ENCODE results near the gene ASCC2.
A peak's percentile ranks its signal among the peaks of the same experiment; 100 is the strongest.
"Not testable (repeated sequence)": the region's sequence is repeated elsewhere in the genome, so short reads cannot be mapped to it uniquely, and the experiment has no call there.

The ASCC2 gene

GRCh38 chr22:29837741-29838598 lies at the start of gene ASCC2:
Gene ASCC2, minus strand, starts transcription at chr22:29838274. Its CDS starts 5,949 bp downstream, at chr22:29832325.
- peak; percentile 95 for DNase-seq

GRCh38 chr22:29887358-29887757 lies 49.3 kb upstream of the ASCC2 start:
- no peak for DNase-seq

GRCh38 chr22:29886596-29886995 lies 48.5 kb upstream of the ASCC2 start:
- peak; percentile 79 for DNase-seq

- DNase-seq = no peak
Observed at GRCh38 chr22:29885610-29886009, 47.5 kb upstream of the ASCC2 start.

- no peak for DNase-seq
Observed at GRCh38 chr22:29883775-29884097, 45.7 kb upstream of the ASCC2 start.

GRCh38 chr22:29883045-29883774 lies 45.1 kb upstream of the ASCC2 start, which contains the start of gene MTMR3:
Gene MTMR3, plus strand, starts transcription at chr22:29883174. Its CDS starts 87,886 bp downstream, at chr22:29971060.
- peak; percentile 57 for DNase-seq

GRCh38 chr22:29882716-29883044 lies 44.6 kb upstream of the ASCC2 start:
- DNase-seq = no peak

- no peak for DNase-seq
Observed at GRCh38 chr22:29879753-29880152, 41.7 kb upstream of the ASCC2 start.

GRCh38 chr22:29877620-29878019 lies 39.5 kb upstream of the ASCC2 start:
- no peak for DNase-seq

- no peak for DNase-seq
Observed at GRCh38 chr22:29873943-29874342, 35.9 kb upstream of the ASCC2 start.

GRCh38 chr22:29872989-29873388 lies 34.9 kb upstream of the ASCC2 start:
- no peak for DNase-seq

GRCh38 chr22:29872144-29872893 lies 34.2 kb upstream of the ASCC2 start:
- DNase-seq = no peak

GRCh38 chr22:29871684-29872083 lies 33.6 kb upstream of the ASCC2 start:
- no peak for DNase-seq

- DNase-seq = no peak
Observed at GRCh38 chr22:29870574-29870973, 32.5 kb upstream of the ASCC2 start.

- DNase-seq = no peak
Observed at GRCh38 chr22:29867851-29868250, 29.8 kb upstream of the ASCC2 start.

GRCh38 chr22:29867260-29867659 lies 29.2 kb upstream of the ASCC2 start:
- no peak for DNase-seq

GRCh38 chr22:29865572-29865971 lies 27.5 kb upstream of the ASCC2 start:
- DNase-seq = not testable (repeated sequence)

- DNase-seq = no peak
Observed at GRCh38 chr22:29861672-29862297, 23.7 kb upstream of the ASCC2 start.

- peak; percentile 28 for DNase-seq
Observed at GRCh38 chr22:29860006-29860766, 22.1 kb upstream of the ASCC2 start.

- not testable (repeated sequence) for DNase-seq
Observed at GRCh38 chr22:29859030-29859429, 21.0 kb upstream of the ASCC2 start.

- no peak for DNase-seq
Observed at GRCh38 chr22:29856496-29856895, 18.4 kb upstream of the ASCC2 start.

- no peak for DNase-seq
Observed at GRCh38 chr22:29855611-29856181, 17.6 kb upstream of the ASCC2 start.

Measured in GF-D8 (cell line).